ENCODE data around the gene FAM24A.

- no peak for TF ChIP-seq ATF7 (IDR thresholded peaks at IDR 0.05; ENCODE audit: low read depth)
- TF ChIP-seq ZBTB33 (IDR thresholded peaks at IDR 0.05) = no peak
- TF ChIP-seq RAD21 (IDR thresholded peaks at IDR 0.05; ENCODE audit: insufficient read depth, low read depth, low read length) = no peak
- TF ChIP-seq BHLHE40 (IDR thresholded peaks at IDR 0.05; ENCODE audit: borderline replicate concordance in 1 of 2, low read depth in 2 of 2, low read length in 1 of 2) = no peak
- no peak for TF ChIP-seq CTCF (IDR thresholded peaks at IDR 0.05 in 2 of 3, conservative IDR thresholded peaks at IDR 0.05 in 1 of 3; ENCODE audit: control insufficient read depth in 2 of 3, extremely low read depth in 1 of 3, insufficient read depth in 1 of 3, low read depth in 3 of 3, low read length in 3 of 3)
- no peak for TF ChIP-seq KDM1A (IDR thresholded peaks at IDR 0.05; ENCODE audit: borderline replicate concordance)
- TF ChIP-seq SREBF1 (IDR thresholded peaks at IDR 0.05; ENCODE audit: low read length) = no peak
- no peak for TF ChIP-seq RAD51 (IDR thresholded peaks at IDR 0.05)
- TF ChIP-seq ZNF24 (IDR thresholded peaks at IDR 0.05) = no peak
- TF ChIP-seq ATF3 (IDR thresholded peaks at IDR 0.05; ENCODE audit: borderline replicate concordance, extremely low read depth, low read depth, low read length) = no peak
- no peak for TF ChIP-seq ZNF384 (IDR thresholded peaks at IDR 0.05; ENCODE audit: borderline replicate concordance, low read depth, low read length)
- no peak for TF ChIP-seq IRF4 (IDR thresholded peaks at IDR 0.05; ENCODE audit: low read depth, low read length)
- no peak for TF ChIP-seq EZH2 (IDR thresholded peaks at IDR 0.05; ENCODE audit: borderline replicate concordance, control insufficient read depth, low read depth, low read length)
Measured at GRCh38 chr10:122882766-122883165, 27.6 kb upstream of the FAM24A start.
